ENCODE results near the gene PNKP. TPM values are rescaled to one million over a fixed set of nuclear protein-coding genes. Genes with fewer than 3 reads are reported as not detected.

PNKP gene
- total RNA-seq, 3 donors from 2014 or later: 84.3 to 114 (median 111) TPM

DNA sequence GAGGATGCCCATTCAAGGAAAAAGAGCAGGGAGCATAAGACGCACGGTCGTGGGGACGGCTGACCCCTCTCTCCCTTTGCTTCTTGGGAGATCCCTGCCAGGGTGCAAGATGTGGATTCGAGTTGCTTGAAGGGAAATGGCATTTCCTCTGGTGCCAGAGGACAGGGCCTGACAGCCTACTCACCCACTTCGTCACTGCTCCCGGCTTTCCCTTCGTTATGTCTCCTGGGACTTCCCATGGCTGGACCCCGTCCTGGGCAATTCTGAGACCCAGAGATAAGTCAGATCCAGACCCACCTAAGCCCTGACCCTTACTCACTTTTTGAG lies 11.3 kb upstream of the PNKP start:
- ATAC-seq (no peak), DNase-seq (peak in 1 of 3 donors; percentile 18)
- H3K9me3 ChIP-seq: no peaks in the 10 kb centered on the region
- H3K4me1 ChIP-seq (ENCODE audit: low read depth): peaks cover 19% of the 10 kb centered on the region
- H3K4me3 ChIP-seq: no peak overlapping the region
- H3K36me3 ChIP-seq (ENCODE audit: low read depth): peaks cover 10% of the 10 kb centered on the region
- intact Hi-C loops (cut with DNase I, micrococcal nuclease): no loop called here
- TF ChIP-seq, protein P1, sequence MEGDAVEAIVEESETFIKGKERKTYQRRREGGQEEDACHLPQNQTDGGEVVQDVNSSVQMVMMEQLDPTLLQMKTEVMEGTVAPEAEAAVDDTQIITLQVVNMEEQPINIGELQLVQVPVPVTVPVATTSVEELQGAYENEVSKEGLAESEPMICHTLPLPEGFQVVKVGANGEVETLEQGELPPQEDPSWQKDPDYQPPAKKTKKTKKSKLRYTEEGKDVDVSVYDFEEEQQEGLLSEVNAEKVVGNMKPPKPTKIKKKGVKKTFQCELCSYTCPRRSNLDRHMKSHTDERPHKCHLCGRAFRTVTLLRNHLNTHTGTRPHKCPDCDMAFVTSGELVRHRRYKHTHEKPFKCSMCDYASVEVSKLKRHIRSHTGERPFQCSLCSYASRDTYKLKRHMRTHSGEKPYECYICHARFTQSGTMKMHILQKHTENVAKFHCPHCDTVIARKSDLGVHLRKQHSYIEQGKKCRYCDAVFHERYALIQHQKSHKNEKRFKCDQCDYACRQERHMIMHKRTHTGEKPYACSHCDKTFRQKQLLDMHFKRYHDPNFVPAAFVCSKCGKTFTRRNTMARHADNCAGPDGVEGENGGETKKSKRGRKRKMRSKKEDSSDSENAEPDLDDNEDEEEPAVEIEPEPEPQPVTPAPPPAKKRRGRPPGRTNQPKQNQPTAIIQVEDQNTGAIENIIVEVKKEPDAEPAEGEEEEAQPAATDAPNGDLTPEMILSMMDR (IDR thresholded peaks at IDR 0.05): no peak

DNA sequence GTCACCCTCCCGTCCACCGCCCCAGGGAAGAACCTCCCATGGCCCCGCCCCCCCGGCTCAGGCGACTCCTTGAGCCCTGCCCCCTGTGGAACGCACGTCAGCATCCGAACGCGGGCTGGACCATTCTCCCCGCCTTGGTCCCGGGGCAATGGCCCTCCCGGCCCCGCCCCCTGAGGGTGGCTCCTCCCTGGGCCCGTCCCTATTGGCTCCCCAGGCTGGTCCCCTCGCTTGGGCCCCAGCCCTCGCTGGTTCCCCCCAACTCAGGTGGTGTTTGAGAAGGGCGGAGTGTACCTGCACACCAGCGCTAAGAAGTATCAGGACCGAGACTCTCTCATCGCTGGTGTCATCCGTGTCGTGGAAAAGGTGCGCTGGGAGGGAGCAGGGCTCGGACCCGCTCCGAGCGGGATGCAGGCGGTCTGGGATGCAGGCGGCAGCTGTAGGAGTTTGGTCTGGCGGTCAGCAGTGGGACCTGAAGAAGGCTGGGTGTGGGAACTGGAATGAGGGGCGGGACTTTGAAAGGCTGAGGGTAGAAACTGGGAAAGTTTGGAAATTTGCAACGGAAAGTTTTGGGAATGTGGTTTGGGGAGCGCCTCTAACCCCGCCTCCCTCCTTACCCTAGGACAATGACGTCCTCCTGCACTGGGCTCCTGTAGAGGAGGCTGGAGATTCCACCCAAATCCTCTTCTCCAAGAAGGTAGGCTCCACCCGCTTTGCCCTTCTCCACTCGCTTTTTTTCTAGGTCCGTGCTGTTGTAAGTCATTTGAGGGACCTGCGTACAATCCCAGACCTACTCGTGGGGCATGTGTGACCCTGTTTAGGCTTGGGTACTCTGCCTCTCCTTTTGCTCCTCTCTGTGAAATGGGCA lies 10.7 kb upstream of the PNKP start:
- H3K36me3 ChIP-seq (ENCODE audit: low read depth): peaks cover 9% of the 10 kb centered on the region
- H3K4me3 ChIP-seq: peak overlapping the region; percentile 92
- ATAC-seq (peak; percentile 77), DNase-seq (peak; percentile 98 to 99 (median 99))
- peaks cover 19% of the 10 kb centered on the region for H3K4me1 ChIP-seq (ENCODE audit: low read depth)
- H3K9me3 ChIP-seq: no peaks in the 10 kb centered on the region
- intact Hi-C loops (cut with DNase I, micrococcal nuclease): no loop called here
- TF ChIP-seq, protein P1 (IDR thresholded peaks at IDR 0.05): no peak

DNA sequence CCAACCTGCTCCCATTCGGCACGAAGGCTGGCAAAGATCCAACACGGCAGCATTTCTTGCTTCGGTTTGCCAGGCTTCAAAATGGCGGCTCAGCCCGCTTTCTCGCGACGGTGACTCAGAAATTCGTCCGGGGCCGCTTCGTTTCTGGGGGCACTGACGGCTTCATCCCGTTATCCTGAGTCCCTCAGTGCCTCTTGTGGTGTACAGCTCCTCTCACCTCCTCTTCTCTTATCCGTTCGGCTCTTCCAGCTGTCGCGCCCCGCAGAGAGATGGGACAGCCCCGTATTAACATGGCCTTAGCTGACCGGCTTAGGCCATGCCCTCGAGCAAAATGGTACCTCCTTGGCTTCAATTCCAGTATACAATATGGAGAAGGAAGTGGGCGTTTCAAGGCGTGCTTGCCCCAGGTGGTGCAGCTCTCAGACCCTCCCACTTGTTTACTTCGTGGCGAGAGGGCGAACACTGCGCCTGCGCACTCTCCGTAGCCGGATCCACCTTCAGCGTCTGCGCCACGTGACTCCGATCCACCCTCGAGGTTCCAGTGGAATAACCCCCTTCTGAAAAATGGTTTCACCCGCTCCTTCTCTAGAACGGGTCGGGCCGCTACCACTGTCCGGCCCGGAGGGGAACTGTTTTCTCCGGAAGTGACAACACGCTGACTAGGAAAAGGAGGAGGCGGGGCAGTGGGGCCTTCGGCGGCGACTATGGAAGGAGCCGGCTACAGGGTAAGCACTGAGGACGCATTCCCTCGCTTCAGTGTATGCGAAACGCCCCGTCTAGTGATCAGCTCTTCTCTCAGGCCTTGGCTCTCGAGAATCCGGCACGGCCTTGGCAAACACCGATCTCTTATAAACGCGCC lies 9.9 kb upstream of the PNKP start, which contains the start of the genes AKT1S1 and TBC1D17:
Gene AKT1S1 (minus strand): TSS at position 336 of the 859 bp plus-strand sequence. CDS start 4,060 bp downstream, outside the sequence.
Gene TBC1D17 (plus strand): TSS at position 683 of the 859 bp plus-strand sequence. CDS start 22 bp downstream, at position 705.
- TF ChIP-seq, protein P1 (IDR thresholded peaks at IDR 0.05): no peak
- DNase-seq: peak; percentile 98 to 100 (median 99)
- Histone ChIP-seq H3K4me1 (ENCODE audit: low read depth) (peaks cover 19% of the 10 kb centered on the region), H3K4me3 (peak within 1 kb of the TSS; percentile 92), H3K36me3 (ENCODE audit: low read depth) (peaks cover 4% of the 10 kb centered on the region), H3K9me3 (no peaks in the 10 kb centered on the region)
- intact Hi-C loops (cut with DNase I, micrococcal nuclease): no loop called here
- ATAC-seq: peak; percentile 81

DNA sequence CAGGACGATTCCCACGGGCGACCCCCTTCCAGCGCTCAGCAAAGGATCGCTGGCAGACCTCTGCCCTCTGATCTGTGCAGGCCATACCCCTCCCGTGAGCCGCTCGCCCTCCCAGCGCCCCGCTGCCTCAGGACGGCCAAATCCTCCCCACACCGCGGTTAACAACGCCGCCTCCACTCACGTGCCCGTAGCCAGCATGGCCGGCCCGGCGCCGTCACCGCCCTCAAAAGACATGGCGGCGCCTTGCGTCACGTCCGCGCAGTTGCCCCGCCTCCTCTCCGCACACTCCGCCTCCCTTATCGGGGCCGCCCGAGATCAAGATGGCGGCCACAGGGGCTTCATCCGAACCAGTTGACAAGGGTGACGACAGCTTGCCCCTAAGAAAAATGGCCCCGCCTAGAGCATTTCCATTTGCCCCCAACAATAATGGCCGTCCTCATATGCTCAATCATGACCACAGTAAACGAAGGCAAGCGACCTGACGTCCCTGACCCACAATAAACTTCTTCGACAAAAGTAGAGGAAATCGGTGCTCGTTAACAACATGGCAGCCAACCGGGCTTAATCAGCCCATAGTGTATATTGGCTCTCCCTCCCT lies 9.1 kb upstream of the PNKP start:
- H3K9me3 ChIP-seq: no peaks in the 10 kb centered on the region
- H3K4me1 ChIP-seq (ENCODE audit: low read depth): peaks cover 19% of the 10 kb centered on the region
- intact Hi-C loops (cut with DNase I, micrococcal nuclease): no loop called here
- H3K4me3 ChIP-seq: peak overlapping the region; percentile 92
- ATAC-seq: peak; percentile 77
- H3K36me3 ChIP-seq (ENCODE audit: low read depth): peaks cover 4% of the 10 kb centered on the region
- peak; percentile 98 to 99 (median 98) for DNase-seq
- TF ChIP-seq, protein P1 (IDR thresholded peaks at IDR 0.05): no peak

DNA sequence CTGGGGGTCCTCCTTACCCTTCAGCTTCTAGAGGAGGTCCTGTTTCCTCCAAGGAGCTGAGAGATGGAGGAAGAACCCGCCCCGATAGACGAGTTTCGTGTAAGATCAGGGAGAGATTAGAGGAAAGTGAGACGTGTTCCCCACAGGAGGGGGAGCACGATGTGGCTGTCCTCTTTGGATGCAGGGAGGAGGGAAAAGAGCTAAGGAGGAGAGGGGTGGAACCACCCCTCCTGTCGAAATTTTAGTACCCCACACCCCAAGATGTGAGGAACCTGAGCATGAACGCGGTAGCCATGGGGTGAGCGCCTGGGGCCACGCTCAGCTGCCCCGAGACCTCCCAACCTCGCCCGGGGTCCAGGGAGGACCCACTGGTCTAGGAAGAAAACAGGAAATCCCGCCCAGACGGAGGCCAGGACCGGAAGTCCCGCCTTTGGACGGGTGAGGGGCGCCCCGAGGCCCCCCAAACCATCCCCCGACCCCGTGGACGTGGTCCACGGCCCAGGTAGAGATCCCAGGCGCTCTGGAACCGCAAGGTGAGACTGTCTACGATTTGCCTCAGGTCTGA lies 8.6 kb upstream of the PNKP start:
- Histone ChIP-seq H3K4me1 (ENCODE audit: low read depth) (peaks cover 19% of the 10 kb centered on the region), H3K9me3 (no peaks in the 10 kb centered on the region), H3K4me3 (peak overlapping the region; percentile 92), H3K36me3 (ENCODE audit: low read depth) (peaks cover 4% of the 10 kb centered on the region)
- DNase-seq: peak; percentile 78 to 85 (median 84)
- no peak for ATAC-seq
- TF ChIP-seq, protein P1 (IDR thresholded peaks at IDR 0.05): no peak
- intact Hi-C loops (cut with DNase I, micrococcal nuclease): no loop called here
